HepG2 (cell line): Measurements from ENCODE around the gene TOLLIP. TPM values are rescaled to one million over a fixed set of nuclear protein-coding genes. Genes with fewer than 3 reads are reported as not detected.

Experiments used
- ATAC-seq: fragments of 200-7000 bp; cut with Tn5 transposase; 3 replicates; pipeline ENCODE4 v1.9.1; 2020; ENCODE audit warnings: mild to moderate bottlenecking, moderate library complexity
- BruUV-seq: library from RNA; stranded (reverse); fragments of 400-500 nt; replicated peaks from 2 replicates; lab custom pipeline; 2021; lab: Mats Ljungman, UMichigan
- CTCF ChIA-PET: fragments of 300-600 bp; formaldehyde crosslinking; extraction: SDS; loops from one replicate; lab custom pipeline; 2021; ENCODE audit warnings: low total read pairs, inconsistent platforms, low intra/inter-chr PET ratio; lab: Yijun Ruan, JAX
- POLR2A ChIA-PET: fragments of 350-600 bp; sonication (Branson Sonifier 250); formaldehyde crosslinking; loops from one replicate; lab custom pipeline; 2020; ENCODE audit warnings: antibody characterized with exemption, inconsistent platforms; lab: Yijun Ruan, JAX
- DNase-seq: peaks from one replicate; pipeline ENCODE4 v3.0.0-alpha.2; 2015; ENCODE audit warnings: low spot score
- FAIRE-seq: peaks from 3 replicates; lab custom pipeline; 2011; peaks lifted over from hg19 to GRCh38; lab: Jason Lieb, UNC
- H2AFZ ChIP-seq: one replicate; pipeline ENCODE4 v1.6.1; 2011; ENCODE audit warnings: low read length, inconsistent platforms
- H3K27ac ChIP-seq: fragments of 300-600 bp; 3 replicates; pipeline ENCODE4 v1.8.0; 2011; ENCODE audit warnings: mixed run types, mild to moderate bottlenecking, mixed read lengths, low read length, inconsistent platforms; ENCODE audit not compliant: insufficient read depth; ENCODE audit errors: extremely low read length
- H3K27me3 ChIP-seq, 2 experiments: fragments of 200-600 bp in 1 of 2; 2 replicates in 1 of 2; 3 replicates in 1 of 2; pipeline versions ENCODE4 v1.6.0 to v1.8.0; 2011; ENCODE audit warnings: low read length in 2 of 2, mild to moderate bottlenecking in 2 of 2, moderate library complexity in 2 of 2, inconsistent platforms in 1 of 2; ENCODE audit not compliant: insufficient read depth in 2 of 2, control insufficient read depth in 1 of 2
- H3K36me3 ChIP-seq, 2 experiments: fragments of 200-600 bp in 1 of 2; replicated peaks in 1 of 2; 2 replicates in 1 of 2; 3 replicates in 1 of 2; pipeline versions ENCODE4 v1.5.1 to v1.8.0; 2011; ENCODE audit warnings: low read length in 2 of 2, inconsistent platforms in 1 of 2; ENCODE audit not compliant: insufficient read depth in 2 of 2, control insufficient read depth in 1 of 2
- H3K4me1 ChIP-seq: 2 replicates; pipeline ENCODE4 v1.5.1; 2012; ENCODE audit warnings: low read length, inconsistent platforms; ENCODE audit not compliant: insufficient read depth
- H3K4me2 ChIP-seq: 2 replicates; pipeline ENCODE4 v1.6.0; 2011; ENCODE audit warnings: low read depth, low read length, inconsistent platforms
- H3K4me3 ChIP-seq, 3 experiments: fragments of 200-600 bp in 1 of 3; sonication (generic), shearing (Covaris generic) in 1 of 3; replicated peaks in 1 of 3; 2 replicates each; pipeline ENCODE4 v1.5.1; 2011 to 2016; ENCODE audit warnings: low read length in 3 of 3, inconsistent platforms in 2 of 3, low read depth in 2 of 3, mild to moderate bottlenecking in 2 of 3, control low read depth in 1 of 3, mixed read lengths in 1 of 3; ENCODE audit not compliant: insufficient read depth in 1 of 3
- H3K79me2 ChIP-seq: one replicate; pipeline ENCODE4 v1.6.1; 2011; ENCODE audit warnings: low read length, inconsistent platforms; ENCODE audit not compliant: insufficient read depth
- H3K9ac ChIP-seq: 2 replicates; pipeline ENCODE4 v1.6.0; 2011; ENCODE audit warnings: mild to moderate bottlenecking, low read depth, low read length, inconsistent platforms; ENCODE audit not compliant: insufficient read depth
- H3K9me3 ChIP-seq: 2 replicates; pipeline ENCODE4 v1.5.1; 2012; ENCODE audit warnings: mild to moderate bottlenecking, low read length
- H4K20me1 ChIP-seq: 2 replicates; pipeline ENCODE4 v1.6.0; 2011; ENCODE audit warnings: inconsistent platforms, mild to moderate bottlenecking, low read length, moderate library complexity; ENCODE audit not compliant: insufficient read depth
- ATF7-NPFF ChIP-seq: sonication (generic); formaldehyde crosslinking; IDR thresholded peaks from 2 replicates; pipeline ENCODE4 v1.8.1; 2023; ENCODE audit warnings: mild to moderate bottlenecking, low read depth, missing genetic modification reagents, moderate library complexity
- DNMT3B ChIP-seq: conservative IDR thresholded peaks from 2 replicates; pipeline ENCODE4 v1.6.1; 2016; ENCODE audit warnings: missing biosample characterization, control low read depth
- FIP1L1 ChIP-seq: fragments of 200-400 bp; formaldehyde crosslinking; IDR thresholded peaks from 2 replicates; pipeline ENCODE4 v1.6.1; 2018; ENCODE audit warnings: low read depth, mild to moderate bottlenecking, low read length, moderate library complexity, borderline replicate concordance; ENCODE audit not compliant: insufficient read depth
- GFI1 ChIP-seq: sonication (generic); formaldehyde crosslinking; IDR thresholded peaks from 2 replicates; pipeline ENCODE4 v1.5.0; 2020; ENCODE audit warnings: missing genetic modification reagents, mild to moderate bottlenecking, borderline replicate concordance
- JUNB ChIP-seq: sonication (generic); formaldehyde crosslinking; IDR thresholded peaks from 2 replicates; pipeline ENCODE4 v1.8.0; 2022; ENCODE audit warnings: missing genetic modification reagents, mild to moderate bottlenecking, borderline replicate concordance
- KDM3A ChIP-seq: IDR thresholded peaks from 2 replicates; pipeline ENCODE4 v1.6.1; 2018; ENCODE audit warnings: low read depth, missing compliant biosample characterization
- MIER3 ChIP-seq: IDR thresholded peaks from 2 replicates; pipeline ENCODE4 v1.6.1; 2016; ENCODE audit warnings: missing compliant biosample characterization, borderline replicate concordance
- MYNN ChIP-seq: sonication (generic); formaldehyde crosslinking; IDR thresholded peaks from 2 replicates; pipeline ENCODE4 v1.4.0; 2020; ENCODE audit warnings: mild to moderate bottlenecking, low read depth, missing genetic modification reagents
- NFKB2 ChIP-seq: sonication (generic); formaldehyde crosslinking; IDR thresholded peaks from 2 replicates; pipeline ENCODE4 v1.4.0; 2020; ENCODE audit warnings: missing genetic modification reagents, borderline replicate concordance
- STAT5B ChIP-seq: sonication (generic); formaldehyde crosslinking; IDR thresholded peaks from 2 replicates; pipeline ENCODE4 v1.4.0; 2020; ENCODE audit warnings: missing genetic modification reagents
- TBX2 ChIP-seq: sonication (generic); formaldehyde crosslinking; IDR thresholded peaks from 2 replicates; pipeline ENCODE4 v1.5.0; 2020; ENCODE audit warnings: missing genetic modification reagents, mild to moderate bottlenecking, borderline replicate concordance
- TOE1 ChIP-seq: sonication (generic); formaldehyde crosslinking; IDR thresholded peaks from 2 replicates; pipeline ENCODE4 v1.4.0; 2020; ENCODE audit warnings: mild to moderate bottlenecking, missing genetic modification reagents
- ZEB1 ChIP-seq: IDR thresholded peaks from 2 replicates; pipeline ENCODE4 v1.6.1; 2012; ENCODE audit warnings: mild to moderate bottlenecking, low read depth, inconsistent platforms; ENCODE audit not compliant: insufficient replicate concordance
- ZNF143 ChIP-seq: sonication (generic); formaldehyde crosslinking; IDR thresholded peaks from 2 replicates; pipeline ENCODE4 v1.4.0; 2020; ENCODE audit warnings: missing genetic modification reagents
- ZNF18 ChIP-seq: sonication (generic); formaldehyde crosslinking; IDR thresholded peaks from 2 replicates; pipeline ENCODE4 v1.8.0; 2022; ENCODE audit warnings: mild to moderate bottlenecking, missing genetic modification reagents; ENCODE audit not compliant: insufficient replicate concordance
- WGBS: methylation state at CpG from one replicate; pipeline ENCODE4 v1.1.6; 2017; ENCODE audit warnings: low lambda C conversion rate; 5-methylcytosine and 5-hydroxymethylcytosine counted together
- in situ Hi-C: cut with HindIII; loops from 2 replicates; pipeline ENCODE4 v1.10.0; 2017; ENCODE audit warnings: low pct_unique_long_range_greater_than_20kb; ENCODE audit not compliant: extremely low pct_ligation_motif_present
- intact Hi-C: fragments of 100-400 bp; cut with micrococcal nuclease; formaldehyde crosslinking; loops from one replicate; pipeline ENCODE4 v1.10.0; 2022; ENCODE audit not compliant: unreplicated experiment
- polyA plus RNA-seq, 8 experiments: library from polyadenylated mRNA; depleted of rRNA in 3 of 8; stranded (reverse) in 7 of 8; unstranded in 1 of 8; fragments of >200 nt; fragmentation: Illumina TruSeq in 4 of 8; extraction: Trizol in 4 of 8; gene quantifications; 2 replicates each; pipeline versions ENCODE4 v1.2.1 to v1.2.3, GENCODE V29; 2011 to 2016; ENCODE audit warnings: low read depth in 4 of 8, missing spikeins in 1 of 8, mixed read lengths in 1 of 8; ENCODE audit not compliant: insufficient read depth in 1 of 8
- total RNA-seq, 5 experiments: library from RNA; depleted of rRNA; stranded (reverse); fragments of >200 nt; fragmentation: Illumina TruSeq; extraction: Trizol; gene quantifications; 2 replicates each; pipeline ENCODE4 v1.2.3, GENCODE V29; 2016; ENCODE audit warnings: low read depth in 1 of 5
- TF ChIP-seq, protein P1 (sequence below): sonication (generic); formaldehyde crosslinking; IDR thresholded peaks from 2 replicates; pipeline ENCODE4 v1.5.0; 2020; ENCODE audit warnings: missing genetic modification reagents, mild to moderate bottlenecking, borderline replicate concordance
- TF ChIP-seq, protein P2 (sequence below): sonication (generic); formaldehyde crosslinking; IDR thresholded peaks from 2 replicates; pipeline ENCODE4 v1.4.0; 2020; ENCODE audit warnings: missing genetic modification reagents
- TF ChIP-seq, protein P3 (sequence below): sonication (generic); formaldehyde crosslinking; IDR thresholded peaks from 2 replicates; pipeline ENCODE4 v1.9.0; 2021; ENCODE audit warnings: missing genetic modification reagents, borderline replicate concordance

TOLLIP gene
- total and polyA plus RNA-seq, 2 of the 13 experiments (the other 11 are each of a cell fraction or from before 2014, with no cell fraction given), result 25.9 to 47.5 TPM

DNA sequence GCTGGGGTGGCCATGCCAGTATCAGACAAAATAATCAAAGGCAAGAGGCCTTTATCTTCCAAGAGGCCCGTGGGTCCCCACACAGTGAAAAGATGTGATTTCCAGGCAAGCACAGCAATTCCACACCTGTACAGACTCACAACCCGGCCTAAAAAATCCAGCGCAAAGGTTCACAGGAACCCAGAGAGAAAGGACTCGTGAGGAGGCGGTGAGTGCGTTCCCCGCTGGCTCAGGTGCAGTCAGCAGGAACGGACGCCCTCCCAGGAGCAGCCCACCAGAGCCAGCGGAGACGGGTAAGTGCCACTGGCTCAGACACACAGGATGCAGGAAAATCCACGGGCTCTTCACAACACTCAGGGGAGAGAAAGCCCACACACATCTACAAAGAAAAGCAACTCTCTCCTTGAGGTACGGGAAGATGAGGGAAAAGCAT, 4.4 kb downstream of the TOLLIP start:
- no peak for DNase-seq
- no TSS peak for BruUV-seq
- peaks cover 85% of the 10 kb centered on the region for H3K79me2 ChIP-seq
- H3K27ac ChIP-seq, result peak overlapping the region; percentile 95
- 3% methylated on average over 10 of the region's 13 CpGs for WGBS
- peaks cover 3 to 8% of the 10 kb centered on the region in 2 experiments; a peak in 3 of 5 replicates for H3K36me3 ChIP-seq
- no peak overlapping the region for H2AFZ ChIP-seq
- peak overlapping the region; percentile 53 to 69 (median 57) for H3K4me3 ChIP-seq
- no peak for FAIRE-seq
- 0 out of 3 replicates have a peak, but pooled peaks have one; percentile 5 for ATAC-seq
- no peaks in the 10 kb centered on the region for H3K27me3 ChIP-seq
- intact Hi-C loops, result loop anchor here (10.0 kb wide), 1 partner anchor 80 kb away; the partner anchor contains the start of gene BRSK2
- peak overlapping the region; percentile 63 for H3K9ac ChIP-seq
- H3K9me3 ChIP-seq, result no peaks in the 10 kb centered on the region
- H3K4me2 ChIP-seq, result peak overlapping the region; percentile 83
- in situ Hi-C loops, result no loop called here
- ChIA-PET CTCF (no interaction called here), POLR2A (interaction anchor here (1.0 to 2.2 kb wide), 4 partner anchors 22 to 46 kb away, joined by 3 to 15 read pairs (median 4); no protein-coding TSS in a partner anchor)
- H3K4me1 ChIP-seq, result peaks cover 86% of the 10 kb centered on the region
- H4K20me1 ChIP-seq, result no peaks in the 10 kb centered on the region
- TF ChIP-seq ZNF143 (no peak), JUNB (CRISPR knock-in tag) (no peak), KDM3A (0 out of 2 replicates have a peak, but pooled peaks have one; percentile 10), ZNF18 (CRISPR knock-in tag) (no peak), DNMT3B (no peak), MYNN (0 out of 2 replicates have a peak, but pooled peaks have one; percentile 20), TOE1 (no peak), TBX2 (CRISPR knock-in tag) (no peak), ZEB1 (peak; percentile 56), STAT5B (CRISPR knock-in tag) (no peak), GFI1 (CRISPR knock-in tag) (0 out of 2 replicates have a peak, but pooled peaks have one; percentile 20), NFKB2 (CRISPR knock-in tag) (no peak), MIER3 (CRISPR knock-in tag) (no peak), ATF7-NPFF (CRISPR knock-in tag) (0 out of 2 replicates have a peak, but pooled peaks have one; percentile 2), FIP1L1 (no peak)
- TF ChIP-seq, protein P1, sequence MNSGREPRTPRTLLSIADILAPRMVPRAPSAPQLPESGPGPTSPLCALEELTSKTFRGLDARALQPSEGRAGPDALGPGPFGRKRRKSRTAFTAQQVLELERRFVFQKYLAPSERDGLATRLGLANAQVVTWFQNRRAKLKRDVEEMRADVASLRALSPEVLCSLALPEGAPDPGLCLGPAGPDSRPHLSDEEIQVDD (CRISPR knock-in tag), result no peak
- TF ChIP-seq, protein P2, sequence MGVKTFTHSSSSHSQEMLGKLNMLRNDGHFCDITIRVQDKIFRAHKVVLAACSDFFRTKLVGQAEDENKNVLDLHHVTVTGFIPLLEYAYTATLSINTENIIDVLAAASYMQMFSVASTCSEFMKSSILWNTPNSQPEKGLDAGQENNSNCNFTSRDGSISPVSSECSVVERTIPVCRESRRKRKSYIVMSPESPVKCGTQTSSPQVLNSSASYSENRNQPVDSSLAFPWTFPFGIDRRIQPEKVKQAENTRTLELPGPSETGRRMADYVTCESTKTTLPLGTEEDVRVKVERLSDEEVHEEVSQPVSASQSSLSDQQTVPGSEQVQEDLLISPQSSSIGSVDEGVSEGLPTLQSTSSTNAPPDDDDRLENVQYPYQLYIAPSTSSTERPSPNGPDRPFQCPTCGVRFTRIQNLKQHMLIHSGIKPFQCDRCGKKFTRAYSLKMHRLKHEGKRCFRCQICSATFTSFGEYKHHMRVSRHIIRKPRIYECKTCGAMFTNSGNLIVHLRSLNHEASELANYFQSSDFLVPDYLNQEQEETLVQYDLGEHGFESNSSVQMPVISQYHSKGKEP (CRISPR knock-in tag), result no peak
- TF ChIP-seq, protein P3, sequence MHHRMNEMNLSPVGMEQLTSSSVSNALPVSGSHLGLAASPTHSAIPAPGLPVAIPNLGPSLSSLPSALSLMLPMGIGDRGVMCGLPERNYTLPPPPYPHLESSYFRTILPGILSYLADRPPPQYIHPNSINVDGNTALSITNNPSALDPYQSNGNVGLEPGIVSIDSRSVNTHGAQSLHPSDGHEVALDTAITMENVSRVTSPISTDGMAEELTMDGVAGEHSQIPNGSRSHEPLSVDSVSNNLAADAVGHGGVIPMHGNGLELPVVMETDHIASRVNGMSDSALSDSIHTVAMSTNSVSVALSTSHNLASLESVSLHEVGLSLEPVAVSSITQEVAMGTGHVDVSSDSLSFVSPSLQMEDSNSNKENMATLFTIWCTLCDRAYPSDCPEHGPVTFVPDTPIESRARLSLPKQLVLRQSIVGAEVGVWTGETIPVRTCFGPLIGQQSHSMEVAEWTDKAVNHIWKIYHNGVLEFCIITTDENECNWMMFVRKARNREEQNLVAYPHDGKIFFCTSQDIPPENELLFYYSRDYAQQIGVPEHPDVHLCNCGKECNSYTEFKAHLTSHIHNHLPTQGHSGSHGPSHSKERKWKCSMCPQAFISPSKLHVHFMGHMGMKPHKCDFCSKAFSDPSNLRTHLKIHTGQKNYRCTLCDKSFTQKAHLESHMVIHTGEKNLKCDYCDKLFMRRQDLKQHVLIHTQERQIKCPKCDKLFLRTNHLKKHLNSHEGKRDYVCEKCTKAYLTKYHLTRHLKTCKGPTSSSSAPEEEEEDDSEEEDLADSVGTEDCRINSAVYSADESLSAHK (CRISPR knock-in tag), result no peak
